SU-DHL-6 (cell line): ENCODE results near the gene AGO1.

ENCODE experiments used
- CTCF ChIP-seq: fragments of 200-600 bp; sonication (generic); IDR thresholded peaks from one replicate; pipeline ENCODE4 v1.5.1; 2017; ENCODE audit warnings: antibody characterized with exemption, mild to moderate bottlenecking, low read length, moderate library complexity; ENCODE audit not compliant: insufficient read depth, poor library complexity, severe bottlenecking
- EZH2phosphoT487 ChIP-seq: fragments of 200-600 bp; sonication (generic), shearing (Covaris generic); conservative IDR thresholded peaks from 2 replicates; pipeline ENCODE4 v1.6.1; 2018; ENCODE audit warnings: mild to moderate bottlenecking, antibody characterized with exemption, low read length, moderate library complexity, mixed read lengths

GRCh38 chr1:35852241-35852640, 30.8 kb upstream of the AGO1 start:
- TF ChIP-seq CTCF: no peak
- no peak for TF ChIP-seq EZH2phosphoT487
